ENCODE results near the gene PLEKHA3. TPM values are rescaled to one million over a fixed set of nuclear protein-coding genes. Genes with fewer than 3 reads are reported as not detected.
A peak's percentile ranks its signal among the peaks of the same experiment; 100 is the strongest.
"Not testable (repeated sequence)": the region's sequence is repeated elsewhere in the genome, so short reads cannot be mapped to it uniquely, and the experiment has no call there.

Gene PLEKHA3
- total RNA-seq = 32.2 TPM
- long read RNA-seq, full-length matches to known transcripts = 31 of 40 reads
- long read RNA-seq, partial matches to known transcripts = 2 of 40 reads
- long read RNA-seq, other reads (novel, unspliced or antisense) = 7 of 40 reads

DNA sequence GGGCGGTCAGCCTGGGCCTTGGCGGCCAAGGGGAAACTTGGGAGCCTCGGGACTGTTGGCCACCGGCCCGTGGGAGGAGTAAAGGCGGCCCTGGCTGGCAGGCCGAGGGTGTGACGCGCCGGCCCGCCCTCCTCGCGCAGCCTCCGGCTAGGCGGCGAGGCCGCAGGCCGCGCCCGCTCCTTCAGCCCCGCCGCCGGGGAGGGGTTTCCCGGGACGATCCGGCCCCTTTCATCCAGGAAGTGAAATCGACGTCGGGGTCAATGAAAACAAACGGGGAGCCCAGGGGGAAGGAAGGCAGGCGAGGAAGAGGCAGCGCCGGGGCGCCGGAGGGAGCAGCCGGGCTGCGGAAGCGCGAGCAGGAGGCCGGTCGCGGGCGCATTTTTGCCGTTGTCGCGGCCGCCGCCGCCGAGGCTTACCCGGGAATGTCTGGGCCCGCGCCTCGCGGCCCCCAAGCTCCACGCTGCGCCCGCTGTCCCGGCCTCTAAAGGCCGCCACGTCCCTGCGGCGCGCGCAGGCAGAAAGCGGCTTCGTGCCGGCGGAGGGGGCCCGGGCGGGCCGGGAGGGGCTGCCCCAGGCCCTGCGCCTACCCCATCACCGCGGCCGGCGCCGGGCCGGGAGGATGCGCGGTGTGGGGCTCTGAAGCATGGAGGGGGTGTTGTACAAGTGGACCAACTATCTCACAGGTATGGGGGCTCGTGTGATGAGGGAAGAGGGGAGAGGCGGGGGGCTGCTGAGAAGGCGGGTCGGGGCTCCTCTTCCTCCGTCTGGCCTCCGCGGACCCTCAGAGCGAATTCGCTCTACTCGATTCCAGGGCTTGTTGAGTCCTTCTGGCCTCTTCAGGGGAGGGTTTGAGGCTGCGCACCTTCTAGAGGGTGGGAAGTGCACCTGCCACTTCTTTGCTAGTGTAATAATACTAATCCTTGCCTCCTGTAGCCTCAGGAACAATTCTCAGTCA, at the start of gene PLEKHA3:
TSS of gene PLEKHA3 (plus strand) at position 231 of the 955 bp plus-strand sequence. CDS start at position 644, 413 bp downstream.
- DNase-seq = peak; percentile 98
- peak; percentile 93 for ATAC-seq (ENCODE audit: poor library complexity)
- intact Hi-C loops (cut with DNase I) = no loop called here

DNA sequence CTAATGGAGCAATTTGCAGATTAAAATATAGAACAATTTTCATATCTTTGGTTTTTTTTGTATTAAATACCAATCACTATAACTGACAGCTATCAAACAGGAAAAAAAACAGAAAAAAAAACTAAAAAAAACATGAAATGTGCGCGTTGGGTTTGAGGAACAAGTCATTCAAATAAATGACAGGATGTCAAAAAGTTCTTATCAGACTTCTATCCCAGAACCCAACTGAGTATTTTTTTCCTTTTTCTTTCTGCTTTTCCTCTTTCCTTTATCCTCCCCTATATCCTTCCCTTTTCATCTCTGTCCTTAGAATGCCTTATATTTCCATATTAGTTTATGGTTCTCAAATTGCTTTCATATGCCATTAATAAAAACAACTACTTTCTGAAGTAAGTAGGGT, 43.6 kb upstream of the PLEKHA3 start:
- ATAC-seq (ENCODE audit: poor library complexity) (no peak), DNase-seq (no peak)
- intact Hi-C loops (cut with DNase I) = no loop called here

DNA sequence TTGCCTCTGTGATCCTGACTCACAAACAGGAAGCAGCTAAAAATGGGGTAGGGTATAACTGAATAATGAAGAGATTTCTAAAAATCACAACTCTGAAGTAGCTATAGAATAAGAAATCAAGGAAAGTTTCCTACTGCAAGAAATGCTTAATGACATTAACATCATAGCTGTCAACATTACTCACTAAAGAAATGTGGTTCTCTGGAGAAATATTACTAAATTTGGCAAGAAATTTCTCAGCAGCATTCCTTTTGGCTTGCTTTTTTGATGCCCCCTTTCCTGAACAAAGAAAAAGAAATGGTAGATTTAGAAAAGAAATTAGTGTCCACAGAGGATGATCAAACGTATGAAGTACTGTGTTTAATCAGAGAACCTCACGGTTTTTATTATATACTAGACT, 38.8 kb upstream of the PLEKHA3 start:
- no peak for DNase-seq
- intact Hi-C loops (cut with DNase I) = no loop called here
- ATAC-seq (ENCODE audit: poor library complexity) = no peak

DNA sequence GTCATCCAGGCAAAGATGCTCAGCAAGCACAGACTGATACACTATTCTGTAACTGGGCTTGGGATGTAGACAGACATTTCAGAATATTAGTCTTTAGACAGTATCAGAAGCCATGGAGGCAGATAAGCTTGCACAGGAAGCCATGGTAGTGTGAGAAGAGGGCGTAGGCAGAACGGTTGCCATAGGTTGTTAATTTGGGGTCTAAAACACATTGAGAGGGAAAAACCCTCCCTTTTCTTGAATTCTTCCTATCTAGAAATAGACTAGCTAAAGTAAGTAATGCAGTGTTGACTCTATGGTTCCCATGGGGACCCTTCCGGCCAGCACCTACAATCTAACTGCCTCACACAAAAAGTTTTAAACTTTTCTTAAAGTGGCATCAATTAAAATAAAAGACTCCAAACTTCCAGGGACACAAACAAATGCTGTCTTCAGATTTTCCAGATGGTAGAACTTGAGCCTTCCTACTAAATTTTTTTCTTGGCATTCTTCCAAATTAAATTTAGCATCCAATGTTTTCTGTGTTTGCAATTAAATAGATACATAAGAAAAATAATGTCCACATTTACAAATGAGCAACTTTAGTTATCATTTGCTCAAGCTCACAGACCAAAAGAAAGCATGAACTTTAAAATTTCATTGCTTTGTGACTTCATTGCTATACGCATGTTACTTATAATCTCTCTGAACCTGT, 31.1 kb upstream of the PLEKHA3 start:
- intact Hi-C loops (cut with DNase I) = no loop called here
- ATAC-seq (ENCODE audit: poor library complexity) (no peak), DNase-seq (no peak)

DNA sequence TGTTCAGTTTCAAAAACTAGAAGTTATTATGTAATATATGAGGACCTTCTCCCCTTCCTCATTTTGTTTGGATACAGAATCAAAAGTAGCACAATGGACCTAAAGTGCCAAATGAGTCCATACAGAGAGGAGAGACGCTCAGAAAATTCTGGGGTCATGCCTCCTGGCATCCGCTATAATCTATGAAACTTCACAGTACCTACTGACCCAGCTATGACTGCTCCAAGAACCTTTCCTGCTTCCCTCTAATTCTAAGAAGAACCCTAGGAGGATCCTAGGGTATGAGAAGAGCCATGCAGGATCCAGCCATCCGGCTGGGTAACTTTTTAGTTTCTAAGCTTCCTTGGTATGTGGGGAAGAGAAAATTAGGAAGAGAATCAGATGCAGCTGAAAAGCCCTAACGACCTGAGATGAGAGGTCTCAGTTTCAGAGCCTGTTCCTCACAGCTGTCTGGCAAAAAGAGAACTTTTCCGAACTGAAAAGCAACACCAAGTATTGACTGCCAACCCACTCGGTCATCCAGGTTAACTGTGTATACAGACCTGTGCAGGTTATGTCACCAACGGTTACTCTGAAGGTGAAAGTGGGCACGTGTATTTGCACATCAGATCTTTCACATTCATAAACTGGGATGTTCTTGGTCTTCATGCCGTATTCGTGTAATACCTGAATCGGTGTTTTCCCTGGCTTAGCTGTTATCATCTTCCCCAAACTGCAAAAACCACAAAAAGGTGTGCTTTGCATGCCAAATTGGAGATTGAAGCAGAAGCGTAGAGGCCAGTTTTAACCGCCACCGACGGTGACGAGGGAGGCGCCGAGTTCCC, 30.3 kb upstream of the PLEKHA3 start:
- ATAC-seq (ENCODE audit: poor library complexity) (no peak), DNase-seq (no peak)
- intact Hi-C loops (cut with DNase I) = no loop called here

DNA sequence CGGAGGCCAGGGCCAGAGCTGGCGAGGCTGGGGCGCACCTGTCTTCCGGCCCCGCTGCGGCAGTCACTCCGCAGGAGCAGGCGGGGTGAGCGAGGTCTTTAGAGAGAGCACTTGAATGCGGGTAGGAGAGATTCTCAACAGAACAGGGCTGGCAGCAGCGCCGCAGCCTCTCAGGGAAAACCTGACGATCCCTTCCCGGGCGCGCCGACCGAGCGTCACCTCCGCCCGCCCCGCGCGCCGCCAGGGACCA, 29.8 kb upstream of the PLEKHA3 start:
- intact Hi-C loops (cut with DNase I) = no loop called here
- DNase-seq (no peak), ATAC-seq (ENCODE audit: poor library complexity) (no peak)

DNA sequence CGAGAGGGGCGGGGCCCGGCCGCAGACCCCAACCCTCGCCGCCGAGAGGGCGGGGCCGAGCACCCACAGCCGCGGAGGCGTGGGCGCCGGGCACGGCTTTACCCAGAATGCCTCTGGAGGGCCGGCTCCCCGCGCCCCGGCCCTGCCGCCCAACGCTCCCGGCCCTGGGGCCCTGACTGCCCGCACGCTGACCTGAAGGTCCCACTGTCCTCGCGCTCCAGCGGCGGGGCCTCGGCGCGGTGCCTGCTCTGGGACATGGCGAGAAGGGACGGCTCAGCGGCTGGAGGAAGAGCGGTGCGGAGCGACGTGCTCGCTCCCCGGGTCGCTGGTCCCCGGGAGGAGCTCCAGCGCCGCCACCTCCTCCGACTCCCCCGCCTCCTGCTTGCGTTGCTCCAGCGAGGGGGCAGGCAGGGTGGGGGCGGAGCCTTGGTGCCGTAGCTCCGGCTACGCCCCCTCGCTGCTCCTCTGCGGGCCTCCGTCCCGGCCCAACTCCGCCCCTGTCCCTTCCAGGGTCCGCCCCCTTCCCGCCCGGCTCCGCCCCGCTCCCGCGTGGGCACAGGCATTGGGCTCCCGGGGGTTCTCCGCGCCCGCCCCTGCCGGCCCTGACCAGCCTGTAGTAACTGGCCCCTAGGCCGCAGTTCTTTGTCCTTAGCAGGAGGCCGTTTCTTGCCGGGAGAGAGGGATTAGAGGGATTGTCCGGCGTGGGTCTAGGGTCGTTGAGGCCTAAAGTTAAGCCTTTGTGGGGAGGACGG, 29.3 kb upstream of the PLEKHA3 start, which contains the start of the genes PJVK and PRKRA:
TSS of gene PJVK (plus strand) at position 605 of the 752 bp plus-strand sequence. CDS start 2,032 bp downstream, outside the sequence.
TSS of gene PRKRA (minus strand) at position 402 of the 752 bp plus-strand sequence. CDS start at position 257, 145 bp downstream.
- DNase-seq (peak; percentile 98), ATAC-seq (ENCODE audit: poor library complexity) (peak; percentile 98)
- intact Hi-C loops (cut with DNase I) = no loop called here

DNA sequence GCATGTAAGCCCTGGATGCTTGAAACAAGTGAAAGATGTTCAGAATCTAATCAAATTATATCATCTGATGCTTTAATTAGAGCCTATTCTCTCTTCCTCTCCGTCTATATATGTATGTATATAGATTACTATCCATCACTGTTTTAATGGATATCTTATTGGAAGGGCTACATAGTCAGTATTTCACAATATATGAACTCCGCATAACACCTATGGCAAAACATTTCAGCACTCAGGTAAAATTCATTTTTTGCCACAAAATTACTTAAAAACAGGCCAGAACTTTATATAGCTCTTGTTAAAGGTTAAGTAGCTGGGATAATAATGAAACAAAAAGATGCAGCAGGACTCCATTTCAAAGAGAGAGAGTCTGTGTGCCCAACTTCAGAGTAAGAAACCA, 27.9 kb upstream of the PLEKHA3 start:
- intact Hi-C loops (cut with DNase I) = no loop called here
- DNase-seq = no peak
- ATAC-seq (ENCODE audit: poor library complexity) = no peak

DNA sequence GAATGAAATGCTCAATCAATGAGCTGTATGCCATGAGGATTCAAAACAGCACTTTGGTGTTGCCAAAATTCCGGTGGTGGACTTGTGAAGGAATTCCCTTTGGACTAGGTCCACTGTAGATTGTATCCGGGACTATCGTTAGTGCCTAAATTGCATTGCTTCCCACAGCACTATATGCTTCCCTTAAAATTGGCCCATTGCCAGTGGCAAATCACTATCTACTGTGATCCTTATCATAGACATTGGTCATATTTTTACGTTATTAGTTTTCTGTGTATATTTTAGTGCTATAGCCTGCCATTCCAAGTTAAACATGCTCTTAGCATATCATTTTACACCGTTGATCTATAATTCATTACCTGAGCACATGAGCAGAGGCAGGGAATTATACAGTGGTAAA, 27.4 kb upstream of the PLEKHA3 start:
- intact Hi-C loops (cut with DNase I) = no loop called here
- no peak for ATAC-seq (ENCODE audit: poor library complexity)
- no peak for DNase-seq

DNA sequence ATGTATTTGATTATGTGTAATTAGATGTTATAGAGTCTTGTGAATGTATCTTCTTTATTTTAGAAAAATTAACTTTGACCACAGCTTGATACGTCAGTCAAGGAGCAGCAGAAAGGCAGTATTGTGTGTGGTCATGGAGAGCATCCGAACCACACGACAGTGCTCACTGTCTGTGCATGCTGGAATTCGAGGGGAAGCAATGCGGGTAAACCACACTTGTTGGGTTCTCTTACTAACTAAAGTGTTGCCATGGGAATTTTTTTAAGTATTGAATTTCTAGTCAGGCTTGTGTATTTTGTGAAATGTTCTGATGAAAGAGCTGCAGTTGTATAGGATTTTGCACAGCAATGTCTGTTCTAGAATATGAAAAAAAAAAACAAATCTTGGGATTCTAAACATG, 24.3 kb upstream of the PLEKHA3 start:
- ATAC-seq (ENCODE audit: poor library complexity) = no peak
- DNase-seq = no peak
- intact Hi-C loops (cut with DNase I) = no loop called here

DNA sequence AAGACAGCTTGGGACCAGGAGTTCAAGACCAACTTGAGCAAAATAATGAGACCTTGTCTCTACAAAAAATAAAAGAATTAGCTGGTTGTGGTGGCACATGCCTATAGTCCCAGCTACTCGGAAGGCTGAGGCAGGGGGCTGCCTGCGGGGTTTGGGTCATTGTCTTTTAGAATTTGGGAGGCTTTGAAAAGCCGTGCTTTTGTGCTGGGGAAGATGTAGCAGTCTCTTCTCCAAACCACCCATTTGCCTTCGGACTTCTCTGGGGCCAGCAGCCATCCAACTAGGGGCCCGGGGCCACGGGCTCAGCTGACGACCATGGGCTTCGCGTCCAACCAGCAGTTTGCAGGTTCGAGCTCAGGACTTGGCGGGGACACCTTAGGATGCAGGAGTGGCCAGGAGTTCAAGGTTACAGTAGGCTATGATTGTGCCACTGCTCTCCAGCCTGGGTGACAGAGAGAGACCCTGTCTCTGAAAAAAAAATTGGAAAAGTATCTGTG, 22.8 kb upstream of the PLEKHA3 start:
- ATAC-seq (ENCODE audit: poor library complexity) = no peak
- intact Hi-C loops (cut with DNase I) = no loop called here
- no peak for DNase-seq

DNA sequence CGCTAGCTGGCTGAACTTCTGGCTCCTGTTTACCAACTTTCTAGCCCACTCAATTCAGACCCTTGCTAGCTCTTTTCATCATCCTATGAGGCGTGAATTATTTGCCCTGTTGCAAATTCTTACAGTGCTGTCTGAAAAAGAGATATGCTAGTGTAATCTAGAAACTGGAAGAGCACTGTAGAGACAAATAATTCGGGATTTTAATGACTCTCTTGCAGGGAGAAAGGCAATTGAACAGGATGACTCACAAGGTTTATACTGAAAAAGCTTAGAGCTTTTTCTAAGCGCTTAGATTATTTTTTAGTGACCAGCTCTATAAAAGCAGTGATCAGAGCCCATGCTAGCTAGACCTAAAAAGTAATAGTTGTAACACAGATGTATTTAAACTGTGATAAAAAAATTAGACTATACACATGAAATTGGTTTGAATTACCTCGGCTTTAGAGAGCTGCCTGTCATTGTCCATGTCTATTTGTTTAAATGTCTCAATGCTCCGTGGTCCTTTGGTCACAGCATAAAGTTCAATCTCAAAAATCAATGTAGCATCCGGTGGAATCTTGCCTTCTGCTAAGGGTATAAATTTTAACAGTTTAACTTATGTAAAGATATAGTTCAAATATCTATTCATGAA, 10.9 kb upstream of the PLEKHA3 start:
- intact Hi-C loops (cut with DNase I) = no loop called here
- DNase-seq (no peak), ATAC-seq (ENCODE audit: poor library complexity) (no peak)

DNA sequence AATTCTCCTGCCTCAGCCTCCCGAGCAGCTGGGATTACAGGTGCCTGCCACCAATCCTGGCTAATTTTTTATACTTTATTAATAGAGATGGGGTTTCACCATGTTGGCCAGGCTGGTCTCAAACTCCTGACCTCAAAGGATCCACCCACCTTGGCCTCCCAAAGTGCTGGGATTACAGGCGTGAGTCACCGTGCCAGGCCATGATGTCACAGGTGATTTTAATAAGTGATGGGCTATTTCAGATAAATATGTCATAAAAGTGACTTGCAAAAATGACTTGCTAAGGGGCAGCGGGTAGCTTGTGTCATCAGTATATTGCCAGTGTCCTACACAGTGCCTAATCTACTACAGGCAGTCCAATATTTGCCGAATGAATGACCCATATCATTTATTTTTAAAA, 8.9 kb upstream of the PLEKHA3 start:
- DNase-seq; intact Hi-C loops (cut with DNase I); ATAC-seq (ENCODE audit: poor library complexity): not testable (repeated sequence)

DNA sequence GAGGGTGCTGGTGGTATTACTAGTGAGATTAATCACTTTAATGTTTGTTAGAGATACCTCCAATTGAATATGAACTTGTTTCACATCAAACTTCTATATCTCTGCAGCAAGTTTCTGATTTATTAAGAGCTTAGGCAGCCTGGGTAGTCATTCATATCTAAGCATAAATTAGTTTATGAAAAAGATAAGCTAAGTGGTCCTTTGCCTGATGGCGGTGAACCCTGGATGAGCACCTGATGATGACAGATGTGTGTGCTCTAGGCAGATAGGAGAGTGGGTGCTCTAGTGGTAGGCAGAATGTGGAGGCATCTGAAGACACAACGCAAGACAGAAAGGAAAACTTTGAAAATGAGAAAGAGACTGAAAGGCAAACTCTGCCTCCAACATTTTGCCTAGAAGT, 6.9 kb upstream of the PLEKHA3 start:
- no peak for ATAC-seq (ENCODE audit: poor library complexity)
- DNase-seq = no peak
- intact Hi-C loops (cut with DNase I) = no loop called here

DNA sequence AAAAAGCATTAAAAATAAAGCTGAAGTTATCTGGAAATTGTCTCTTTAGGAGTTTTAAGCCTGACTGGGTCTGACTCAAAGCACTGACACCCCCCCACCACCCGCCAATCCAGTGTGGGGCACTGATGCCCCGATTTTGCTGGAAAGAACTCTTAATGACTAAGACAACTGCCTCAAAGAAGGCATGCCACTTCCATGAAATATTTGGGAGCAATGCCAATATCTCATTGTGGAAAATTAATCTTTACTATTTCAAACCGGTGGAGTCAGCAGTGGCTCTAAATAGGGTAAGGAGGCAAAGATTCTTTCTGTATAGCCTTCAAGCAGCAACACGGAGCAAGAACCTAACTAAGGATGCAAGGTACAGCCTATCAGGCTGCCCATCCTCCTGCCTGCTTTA, 6.3 kb upstream of the PLEKHA3 start:
- DNase-seq = no peak
- no peak for ATAC-seq (ENCODE audit: poor library complexity)
- intact Hi-C loops (cut with DNase I) = no loop called here

DNA sequence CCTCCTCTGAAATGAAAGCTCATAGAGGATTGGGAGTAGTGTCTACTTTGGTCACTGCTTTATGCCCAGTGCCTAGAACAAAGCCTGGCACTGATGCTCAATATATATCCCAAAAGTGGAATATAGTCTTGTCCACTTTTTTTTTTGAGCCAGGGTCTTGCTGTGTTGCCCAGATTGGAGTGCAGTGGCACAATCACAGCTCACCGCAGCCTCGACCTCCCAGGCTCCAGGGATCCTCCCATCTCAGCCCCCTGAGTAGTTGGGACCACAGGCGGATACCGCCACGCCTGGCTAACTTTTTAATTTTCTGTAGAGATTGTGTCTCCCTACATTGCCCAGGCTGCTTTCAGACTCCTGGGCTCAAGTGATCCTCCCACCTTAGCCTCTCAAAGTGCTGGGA, 5.7 kb upstream of the PLEKHA3 start:
- intact Hi-C loops (cut with DNase I) = no loop called here
- ATAC-seq (ENCODE audit: poor library complexity) = no peak
- DNase-seq = no peak

DNA sequence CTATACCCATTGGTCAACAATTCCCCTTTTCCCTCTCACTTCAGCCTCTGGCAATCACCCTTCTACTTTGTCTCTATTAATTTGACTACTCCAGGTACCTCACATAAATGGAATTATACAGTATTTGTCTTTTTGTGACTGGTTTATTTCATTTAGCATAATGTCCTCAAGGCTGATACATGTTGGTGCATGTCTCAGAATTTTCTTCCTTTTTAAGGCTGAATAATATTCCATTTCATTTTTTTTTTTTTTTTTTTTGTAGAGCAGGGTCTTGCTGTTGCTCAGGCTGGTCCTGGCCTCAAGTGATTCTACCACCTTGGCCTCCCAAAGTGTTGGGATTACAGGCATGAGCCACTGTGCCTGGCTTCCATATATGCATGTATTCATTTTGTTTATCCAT, 3.8 kb upstream of the PLEKHA3 start:
- intact Hi-C loops (cut with DNase I) = no loop called here
- ATAC-seq (ENCODE audit: poor library complexity) (no peak), DNase-seq (no peak)

Data from Right ventricle myocardium superior (tissue), 1 donor.